DOHH2 (cell line): ENCODE measurements around the gene SAFB.

Source experiments
- H3F3A ChIP-seq: fragments of 200-600 bp; sonication (generic), shearing (Covaris generic); 2 replicates; pipeline ENCODE4 v1.6.0; 2016; ENCODE audit warnings: antibody characterized with exemption, mild to moderate bottlenecking; ENCODE audit not compliant: control insufficient read depth, insufficient read depth
- H3K27ac ChIP-seq: fragments of 200-600 bp; sonication (generic); 2 replicates; pipeline ENCODE4 v1.5.1; 2014; ENCODE audit warnings: low read depth, mild to moderate bottlenecking, low read length, moderate library complexity
- H3K27me3 ChIP-seq: fragments of 200-600 bp; sonication (generic); 2 replicates; pipeline ENCODE4 v1.6.1; 2014; ENCODE audit warnings: mild to moderate bottlenecking, low read length, mixed read lengths; ENCODE audit not compliant: control insufficient read depth
- H3K36me3 ChIP-seq: fragments of 200-600 bp; sonication (generic); 2 replicates; pipeline ENCODE4 v1.6.1; 2014; ENCODE audit warnings: mild to moderate bottlenecking, low read length, moderate library complexity, mixed read lengths; ENCODE audit not compliant: control insufficient read depth
- H3K4me1 ChIP-seq: fragments of 200-600 bp; sonication (generic); 2 replicates; pipeline ENCODE4 v1.6.1; 2014; ENCODE audit warnings: mild to moderate bottlenecking, low read length, mixed read lengths; ENCODE audit not compliant: control insufficient read depth
- H3K4me2 ChIP-seq: fragments of 200-600 bp; sonication (generic); 2 replicates; pipeline ENCODE4 v1.6.0; 2014; ENCODE audit warnings: mild to moderate bottlenecking, low read length, moderate library complexity
- H3K4me3 ChIP-seq: fragments of 200-600 bp; sonication (generic); 2 replicates; pipeline ENCODE4 v1.5.1; 2014; ENCODE audit warnings: mild to moderate bottlenecking, low read length, mixed read lengths
- H3K79me2 ChIP-seq: fragments of 200-600 bp; sonication (generic); 2 replicates; pipeline ENCODE4 v1.6.1; 2014; ENCODE audit warnings: mild to moderate bottlenecking, low read length, mixed read lengths; ENCODE audit not compliant: control insufficient read depth
- H3K9me2 ChIP-seq: fragments of 200-600 bp; sonication (generic); replicated peaks from 2 replicates; pipeline ENCODE4 v1.6.1; 2014; ENCODE audit warnings: mild to moderate bottlenecking, low read length, mixed read lengths; ENCODE audit not compliant: control insufficient read depth
- H3K9me3 ChIP-seq: fragments of 200-600 bp; sonication (generic); 2 replicates; pipeline ENCODE4 v1.6.1; 2014; ENCODE audit warnings: antibody characterized with exemption, low read length, mixed read lengths; ENCODE audit not compliant: control insufficient read depth, insufficient read depth
- H4K20me1 ChIP-seq: fragments of 200-600 bp; sonication (generic); 2 replicates; pipeline ENCODE4 v1.6.0; 2014; ENCODE audit warnings: low read depth, mild to moderate bottlenecking, antibody characterized with exemption, low read length, moderate library complexity; ENCODE audit not compliant: control insufficient read depth, insufficient read depth
- EZH2phosphoT487 ChIP-seq: fragments of 200-600 bp; sonication (generic); IDR thresholded peaks from 2 replicates; pipeline ENCODE4 v1.6.1; 2017; ENCODE audit warnings: borderline replicate concordance, mild to moderate bottlenecking, antibody characterized with exemption, low read length, moderate library complexity, mixed read lengths
- TF ChIP-seq, protein P1 (sequence below): fragments of 200-600 bp; sonication (generic); IDR thresholded peaks from one replicate; pipeline ENCODE4 v1.5.1; 2014; ENCODE audit warnings: antibody characterized with exemption, mild to moderate bottlenecking, low read depth, low read length; ENCODE audit not compliant: poor library complexity, severe bottlenecking

Gene SAFB

DNA sequence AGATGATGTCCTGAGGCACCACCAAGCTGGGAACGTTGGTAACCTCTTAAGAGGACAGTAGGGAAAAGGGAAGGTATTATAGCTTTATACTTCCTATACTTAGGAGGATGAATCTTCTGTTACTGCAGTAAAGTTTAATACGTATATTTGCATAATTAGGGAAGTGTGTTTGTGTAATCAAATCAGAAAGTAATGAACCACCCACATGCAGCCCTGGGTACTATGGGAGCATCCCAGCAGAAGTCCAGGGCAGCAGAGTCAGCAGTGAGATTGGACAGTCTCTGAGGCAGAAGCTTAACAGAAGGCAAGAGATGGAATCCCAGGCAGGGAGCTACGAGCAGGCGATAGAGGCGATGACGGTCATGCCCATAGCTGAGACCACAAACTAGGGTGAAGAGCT is 12.5 kb downstream of the SAFB start:
- Histone ChIP-seq H3K27ac (no peak overlapping the region), H3K79me2 (peaks cover 100% of the 10 kb centered on the region), H3K4me1 (0 out of 2 replicates have a peak, but pooled peaks cover 3% of the 10 kb centered on the region), H3K9me2 (no peaks in the 10 kb centered on the region), H3K4me3 (no peak overlapping the region), H3K36me3 (peaks cover 84% of the 10 kb centered on the region), H4K20me1 (peaks cover 40% of the 10 kb centered on the region), H3F3A (peaks cover 4% of the 10 kb centered on the region; the same call in 1 of the 2 replicates), H3K4me2 (no peak overlapping the region), H3K9me3 (no peaks in the 10 kb centered on the region), H3K27me3 (no peaks in the 10 kb centered on the region)
- TF ChIP-seq, protein P1, sequence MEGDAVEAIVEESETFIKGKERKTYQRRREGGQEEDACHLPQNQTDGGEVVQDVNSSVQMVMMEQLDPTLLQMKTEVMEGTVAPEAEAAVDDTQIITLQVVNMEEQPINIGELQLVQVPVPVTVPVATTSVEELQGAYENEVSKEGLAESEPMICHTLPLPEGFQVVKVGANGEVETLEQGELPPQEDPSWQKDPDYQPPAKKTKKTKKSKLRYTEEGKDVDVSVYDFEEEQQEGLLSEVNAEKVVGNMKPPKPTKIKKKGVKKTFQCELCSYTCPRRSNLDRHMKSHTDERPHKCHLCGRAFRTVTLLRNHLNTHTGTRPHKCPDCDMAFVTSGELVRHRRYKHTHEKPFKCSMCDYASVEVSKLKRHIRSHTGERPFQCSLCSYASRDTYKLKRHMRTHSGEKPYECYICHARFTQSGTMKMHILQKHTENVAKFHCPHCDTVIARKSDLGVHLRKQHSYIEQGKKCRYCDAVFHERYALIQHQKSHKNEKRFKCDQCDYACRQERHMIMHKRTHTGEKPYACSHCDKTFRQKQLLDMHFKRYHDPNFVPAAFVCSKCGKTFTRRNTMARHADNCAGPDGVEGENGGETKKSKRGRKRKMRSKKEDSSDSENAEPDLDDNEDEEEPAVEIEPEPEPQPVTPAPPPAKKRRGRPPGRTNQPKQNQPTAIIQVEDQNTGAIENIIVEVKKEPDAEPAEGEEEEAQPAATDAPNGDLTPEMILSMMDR: no peak
- TF ChIP-seq EZH2phosphoT487: no peak

DNA sequence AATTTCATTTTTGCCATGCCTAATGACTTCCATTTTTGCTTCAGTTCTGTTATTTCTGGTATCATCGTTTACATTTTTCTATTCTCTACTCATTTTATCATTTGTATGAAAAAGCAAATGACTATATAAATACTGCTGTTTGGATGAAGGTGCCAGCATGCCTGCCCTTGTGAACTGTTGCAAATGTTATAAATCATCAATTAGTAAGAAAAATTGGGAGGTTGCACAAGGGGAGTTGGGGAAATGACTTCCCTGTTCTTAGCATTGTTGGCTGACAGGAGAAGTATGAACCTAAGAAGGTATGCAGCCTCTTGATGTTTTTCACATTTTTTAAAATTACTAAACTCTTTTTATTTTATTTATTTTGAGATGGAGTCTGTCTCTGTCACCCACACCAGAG is 15.1 kb downstream of the SAFB start:
- H3K79me2 ChIP-seq: peaks cover 100% of the 10 kb centered on the region
- no peak overlapping the region for H3K4me2 ChIP-seq
- H3K27ac ChIP-seq: no peak overlapping the region
- H3K4me1 ChIP-seq: no peaks in the 10 kb centered on the region
- H3K9me2 ChIP-seq: no peaks in the 10 kb centered on the region
- no peaks in the 10 kb centered on the region for H3K9me3 ChIP-seq
- peaks cover 85% of the 10 kb centered on the region for H3K36me3 ChIP-seq
- H4K20me1 ChIP-seq: peaks cover 34% of the 10 kb centered on the region
- no peak for TF ChIP-seq EZH2phosphoT487
- TF ChIP-seq, protein P1: no peak
- no peak overlapping the region for H3K4me3 ChIP-seq
- no peaks in the 10 kb centered on the region for H3K27me3 ChIP-seq
- H3F3A ChIP-seq: peaks cover 8% of the 10 kb centered on the region

DNA sequence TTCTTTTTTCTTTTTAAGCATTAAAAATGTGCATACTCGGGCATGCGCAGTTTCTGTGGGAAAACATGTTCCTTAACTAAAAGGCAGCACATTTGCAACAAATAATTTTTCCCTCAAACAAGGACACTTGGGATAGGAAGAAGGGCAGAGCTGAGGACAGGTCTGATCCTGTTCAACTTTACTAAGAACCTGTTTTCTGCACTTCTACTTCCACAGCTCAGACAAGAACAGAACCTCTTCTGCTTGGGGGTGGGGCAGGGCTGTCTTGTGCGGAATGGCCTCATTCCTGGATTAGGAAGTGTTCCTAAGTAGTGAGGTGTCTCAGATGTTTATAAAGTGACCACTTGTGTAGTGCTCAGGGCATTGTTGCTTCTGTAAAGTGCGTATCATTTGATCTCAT is 18.3 kb downstream of the SAFB start:
- Histone ChIP-seq H3K36me3 (peaks cover 87% of the 10 kb centered on the region), H3K4me1 (no peaks in the 10 kb centered on the region), H3K27me3 (no peaks in the 10 kb centered on the region), H3K27ac (no peak overlapping the region), H3K9me2 (no peaks in the 10 kb centered on the region), H4K20me1 (peaks cover 27% of the 10 kb centered on the region), H3K79me2 (peaks cover 98% of the 10 kb centered on the region), H3K4me3 (no peak overlapping the region), H3F3A (peaks cover 6% of the 10 kb centered on the region; the same call in 1 of the 2 replicates), H3K4me2 (no peak overlapping the region), H3K9me3 (no peaks in the 10 kb centered on the region)
- TF ChIP-seq, protein P1: no peak
- no peak for TF ChIP-seq EZH2phosphoT487
